ENCODE measurements around the gene LAIR2.

DNA sequence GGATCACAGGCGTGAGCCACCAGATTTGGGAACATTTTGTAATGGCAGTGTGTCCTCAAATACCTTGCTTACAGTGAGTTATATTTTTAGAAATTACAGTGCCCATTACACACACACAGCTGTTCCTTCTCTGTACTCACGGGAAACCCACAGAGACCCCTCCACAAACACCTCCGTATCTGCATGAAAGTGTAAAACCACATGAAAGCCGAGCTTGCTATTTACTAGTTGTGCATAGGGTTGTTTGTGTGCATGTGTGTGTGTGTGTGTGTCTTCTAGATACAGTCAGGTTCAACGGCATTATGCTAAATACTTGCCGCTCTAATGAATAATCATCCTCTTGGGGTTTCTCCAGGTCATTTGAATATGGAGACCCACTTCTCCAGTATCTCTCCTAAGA is 48.7 kb downstream of the LAIR2 start:
- no peak for TF ChIP-seq EZH2 (IDR thresholded peaks at IDR 0.05)
- TF ChIP-seq POLR2AphosphoS5 (IDR thresholded peaks at IDR 0.05; ENCODE audit: borderline replicate concordance, low read depth, low read length) = no peak

All from SK-N-MC (cell line).